GM18907 (cell line): ENCODE results near the gene SEMA4F.
A peak's percentile ranks its signal among the peaks of the same experiment; 100 is the strongest.
"Not testable (repeated sequence)": the region's sequence is repeated elsewhere in the genome, so short reads cannot be mapped to it uniquely, and the experiment has no call there.

Source experiments
- ATAC-seq: cut with Tn5 transposase; IDR thresholded peaks from one replicate; pipeline ENCODE4 v1.9.1; 2021; ENCODE audit warnings: mild to moderate bottlenecking, moderate library complexity; ENCODE audit not compliant: unreplicated experiment

The SEMA4F gene

GRCh38 chr2:74653985-74654882 lies at the start of gene SEMA4F:
TSS of gene SEMA4F (plus strand) at chr2:74654247. CDS start at chr2:74654377, 130 bp downstream.
- ATAC-seq: peak; percentile 100

GRCh38 chr2:74606927-74607326 lies 47.1 kb upstream of the SEMA4F start:
- ATAC-seq: no peak

GRCh38 chr2:74617122-74617521 lies 36.9 kb upstream of the SEMA4F start:
- no peak for ATAC-seq

- ATAC-seq: no peak
These were observed 35.5 kb upstream of the SEMA4F start for GRCh38 chr2:74618410-74619083.

GRCh38 chr2:74619651-74620297 lies 34.3 kb upstream of the SEMA4F start:
- ATAC-seq: peak; percentile 51

GRCh38 chr2:74620671-74621070 lies 33.4 kb upstream of the SEMA4F start:
- ATAC-seq: no peak

- ATAC-seq: no peak
These were observed 28.2 kb upstream of the SEMA4F start for GRCh38 chr2:74625658-74626425.

GRCh38 chr2:74628538-74629105 lies 25.4 kb upstream of the SEMA4F start:
- ATAC-seq: no peak

- ATAC-seq: not testable (repeated sequence)
These were observed 23.6 kb upstream of the SEMA4F start for GRCh38 chr2:74630454-74630853.

- ATAC-seq: no peak
These were observed 21.7 kb upstream of the SEMA4F start for GRCh38 chr2:74632209-74632938.

- ATAC-seq: no peak
These were observed 21.1 kb upstream of the SEMA4F start for GRCh38 chr2:74632939-74633312.

- ATAC-seq: no peak
These were observed 14.5 kb upstream of the SEMA4F start for GRCh38 chr2:74639550-74639949.

- no peak for ATAC-seq
These were observed 8.7 kb upstream of the SEMA4F start for GRCh38 chr2:74645344-74645743.

- ATAC-seq: no peak
These were observed 7.8 kb upstream of the SEMA4F start for GRCh38 chr2:74646201-74646600.

GRCh38 chr2:74646834-74647482 lies 7.1 kb upstream of the SEMA4F start:
- no peak for ATAC-seq

GRCh38 chr2:74648009-74648443 lies 6.0 kb upstream of the SEMA4F start, which contains the start of gene M1AP:
TSS of gene M1AP (minus strand) at chr2:74648330. CDS start at chr2:74640275, 8,055 bp downstream.
- ATAC-seq: no peak

- peak; percentile 31 for ATAC-seq
These were observed 460 bp upstream of the SEMA4F start for GRCh38 chr2:74653589-74653984.

- ATAC-seq: no peak
These were observed 1.5 kb downstream of the SEMA4F start for GRCh38 chr2:74655579-74655978.

- no peak for ATAC-seq
These were observed 4.5 kb downstream of the SEMA4F start for GRCh38 chr2:74658516-74658915.
